Measurements from ENCODE around the gene LCOR. TPM values are rescaled to one million over a fixed set of nuclear protein-coding genes. Genes with fewer than 3 reads are reported as not detected.

Gene LCOR
- total and polyA plus RNA-seq, 9 of the 15 experiments (the other 6 are each of a cell fraction or from before 2014, with no cell fraction given) = 3.6 to 25.2 (median 14.4) TPM

DNA sequence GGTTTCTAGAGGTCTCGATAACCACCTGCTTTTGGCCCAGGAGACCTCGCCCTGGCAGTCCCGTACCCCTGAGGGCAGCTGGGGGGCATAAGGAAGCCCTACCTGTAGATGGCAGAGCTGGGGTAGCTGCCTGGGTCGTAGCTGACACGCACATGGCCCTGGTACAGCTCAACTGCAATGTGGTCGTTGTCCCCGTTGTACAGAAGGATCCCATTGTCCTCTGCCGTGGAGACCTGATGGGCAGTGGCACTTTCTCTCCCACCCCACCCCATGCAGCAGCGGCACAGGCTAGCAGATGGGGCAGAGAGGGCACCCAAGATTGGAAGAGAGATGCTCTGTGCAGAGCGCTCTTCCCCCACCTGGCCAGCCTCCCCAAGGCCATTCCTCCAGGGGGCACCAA lies 172.5 kb downstream of the LCOR start:
- POLR2A ChIA-PET = no interaction called here
- BruUV-seq (replicated peaks) = no TSS peak
- whole genome bisulfite sequencing (ENCODE audit: insufficient coverage, low coverage, missing lambda C conversion rate) = 5% methylated on average over 9 of the region's 10 CpGs
- H3K27ac ChIP-seq (ENCODE audit: extremely low read depth, low read depth, low read length) = no peak overlapping the region
- H3K4me2 ChIP-seq (ENCODE audit: insufficient read depth, low read length) = no peak overlapping the region
- intact Hi-C loops (cut with micrococcal nuclease) (no loop called here), in situ Hi-C loops (cut with MboI) (no loop called here)
- H3K36me3 ChIP-seq (ENCODE audit: control insufficient read depth, insufficient read depth, low read length) = no peaks in the 10 kb centered on the region
- DNase-seq (ENCODE audit: extremely low read depth in 1 of 4, low spot score in 3 of 4) = no peak
- no peaks in the 10 kb centered on the region for H3K79me2 ChIP-seq (ENCODE audit: control insufficient read depth, insufficient read depth, low read length)
- no peaks in the 10 kb centered on the region for H3K9me1 ChIP-seq (ENCODE audit: control insufficient read depth, insufficient read depth, low read length)
- H3K9ac ChIP-seq (ENCODE audit: insufficient read depth in 1 of 2, low read depth in 2 of 2, low read length in 2 of 2) = no peak overlapping the region
- no peaks in the 10 kb centered on the region for H3K9me3 ChIP-seq (replicated peaks; ENCODE audit: control insufficient read depth, insufficient read depth, low read depth, low read length)
- FAIRE-seq = no peak
- no peak overlapping the region for H2AFZ ChIP-seq (ENCODE audit: low read depth, low read length)
- CTCF ChIA-PET (ENCODE audit: low intra/inter-chr PET ratio) = no interaction called here
- H3K4me1 ChIP-seq (replicated peaks in 1 of 2; ENCODE audit: control insufficient read depth in 2 of 2, insufficient read depth in 2 of 2, low read length in 2 of 2) = 0 out of 5 replicates have a peak, but pooled peaks cover 0 to 3% of the 10 kb centered on the region in 2 experiments
- TF ChIP-seq ZNF586 (CRISPR knock-in tag; conservative IDR thresholded peaks at IDR 0.05) = no peak
- TF ChIP-seq RBBP5 (IDR thresholded peaks at IDR 0.05; ENCODE audit: borderline replicate concordance, insufficient read depth, low read length, poor library complexity, severe bottlenecking) = no peak
- TF ChIP-seq, protein P1, sequence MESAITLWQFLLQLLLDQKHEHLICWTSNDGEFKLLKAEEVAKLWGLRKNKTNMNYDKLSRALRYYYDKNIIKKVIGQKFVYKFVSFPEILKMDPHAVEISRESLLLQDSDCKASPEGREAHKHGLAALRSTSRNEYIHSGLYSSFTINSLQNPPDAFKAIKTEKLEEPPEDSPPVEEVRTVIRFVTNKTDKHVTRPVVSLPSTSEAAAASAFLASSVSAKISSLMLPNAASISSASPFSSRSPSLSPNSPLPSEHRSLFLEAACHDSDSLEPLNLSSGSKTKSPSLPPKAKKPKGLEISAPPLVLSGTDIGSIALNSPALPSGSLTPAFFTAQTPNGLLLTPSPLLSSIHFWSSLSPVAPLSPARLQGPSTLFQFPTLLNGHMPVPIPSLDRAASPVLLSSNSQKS (CRISPR knock-in tag; IDR thresholded peaks at IDR 0.05) = no peak
- TF ChIP-seq SMARCA4 (IDR thresholded peaks at IDR 0.05) = no peak
- no peak for TF ChIP-seq ZNF175 (CRISPR knock-in tag; IDR thresholded peaks at IDR 0.05; ENCODE audit: low read depth)
- TF ChIP-seq CHD1 (IDR thresholded peaks at IDR 0.05; ENCODE audit: low read length) = no peak
- TF ChIP-seq YY1 (IDR thresholded peaks at IDR 0.05; ENCODE audit: borderline replicate concordance in 1 of 3, control insufficient read depth in 1 of 3, extremely low read depth in 1 of 3, insufficient read depth in 3 of 3, insufficient read length in 1 of 3, insufficient replicate concordance in 2 of 3, low read depth in 1 of 3, low read length in 2 of 3) = no peak
- TF ChIP-seq, protein P2, sequence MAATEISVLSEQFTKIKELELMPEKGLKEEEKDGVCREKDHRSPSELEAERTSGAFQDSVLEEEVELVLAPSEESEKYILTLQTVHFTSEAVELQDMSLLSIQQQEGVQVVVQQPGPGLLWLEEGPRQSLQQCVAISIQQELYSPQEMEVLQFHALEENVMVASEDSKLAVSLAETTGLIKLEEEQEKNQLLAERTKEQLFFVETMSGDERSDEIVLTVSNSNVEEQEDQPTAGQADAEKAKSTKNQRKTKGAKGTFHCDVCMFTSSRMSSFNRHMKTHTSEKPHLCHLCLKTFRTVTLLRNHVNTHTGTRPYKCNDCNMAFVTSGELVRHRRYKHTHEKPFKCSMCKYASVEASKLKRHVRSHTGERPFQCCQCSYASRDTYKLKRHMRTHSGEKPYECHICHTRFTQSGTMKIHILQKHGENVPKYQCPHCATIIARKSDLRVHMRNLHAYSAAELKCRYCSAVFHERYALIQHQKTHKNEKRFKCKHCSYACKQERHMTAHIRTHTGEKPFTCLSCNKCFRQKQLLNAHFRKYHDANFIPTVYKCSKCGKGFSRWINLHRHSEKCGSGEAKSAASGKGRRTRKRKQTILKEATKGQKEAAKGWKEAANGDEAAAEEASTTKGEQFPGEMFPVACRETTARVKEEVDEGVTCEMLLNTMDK (IDR thresholded peaks at IDR 0.05; ENCODE audit: borderline replicate concordance, insufficient read depth, low read depth, low read length, poor library complexity, severe bottlenecking) = no peak
- TF ChIP-seq, protein P3, sequence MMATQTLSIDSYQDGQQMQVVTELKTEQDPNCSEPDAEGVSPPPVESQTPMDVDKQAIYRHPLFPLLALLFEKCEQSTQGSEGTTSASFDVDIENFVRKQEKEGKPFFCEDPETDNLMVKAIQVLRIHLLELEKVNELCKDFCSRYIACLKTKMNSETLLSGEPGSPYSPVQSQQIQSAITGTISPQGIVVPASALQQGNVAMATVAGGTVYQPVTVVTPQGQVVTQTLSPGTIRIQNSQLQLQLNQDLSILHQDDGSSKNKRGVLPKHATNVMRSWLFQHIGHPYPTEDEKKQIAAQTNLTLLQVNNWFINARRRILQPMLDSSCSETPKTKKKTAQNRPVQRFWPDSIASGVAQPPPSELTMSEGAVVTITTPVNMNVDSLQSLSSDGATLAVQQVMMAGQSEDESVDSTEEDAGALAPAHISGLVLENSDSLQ (IDR thresholded peaks at IDR 0.05) = no peak
- H3K27me3 ChIP-seq (ENCODE audit: control insufficient read depth in 2 of 2, insufficient read depth in 2 of 2, low read length in 2 of 2) = no peaks in the 10 kb centered on the region
- H3K4me3 ChIP-seq = no peak overlapping the region
- ATAC-seq = no peak
- H4K20me1 ChIP-seq (replicated peaks; ENCODE audit: control insufficient read depth, insufficient read depth, low read length) = no peaks in the 10 kb centered on the region
